IMR-90 (cell line): Measurements from ENCODE around the gene ARL6. TPM values are rescaled to one million over a fixed set of nuclear protein-coding genes. Genes with fewer than 3 reads are reported as not detected.

ENCODE experiments used
- ATAC-seq: fragments of 200-7000 bp; cut with Tn5 transposase; 2 replicates; pipeline ENCODE4 v1.9.1; 2020; ENCODE audit warnings: low read depth, mild to moderate bottlenecking, moderate library complexity
- BruUV-seq: library from RNA; stranded (reverse); fragments of 400-500 nt; replicated peaks from 2 replicates; lab custom pipeline; 2021; lab: Mats Ljungman, UMichigan
- CTCF ChIA-PET: fragments of 300-600 bp; formaldehyde crosslinking; extraction: SDS; loops from one replicate; lab custom pipeline; 2021; ENCODE audit warnings: antibody characterized with exemption; lab: Yijun Ruan, JAX
- POLR2A ChIA-PET: fragments of 300-600 bp; sonication (Branson Sonifier 250); formaldehyde crosslinking; loops from one replicate; lab custom pipeline; 2022; ENCODE audit warnings: antibody characterized with exemption; ENCODE audit not compliant: unreplicated experiment; lab: Charles Lee
- DNase-seq: peaks from one replicate; pipeline ENCODE4 v3.0.0; 2013
- H2AFZ ChIP-seq: replicated peaks from 2 replicates; pipeline ENCODE3; 2013; ENCODE audit warnings: low read length, mild to moderate bottlenecking; ENCODE audit not compliant: poor library complexity
- H2AK5ac ChIP-seq: 2 replicates; pipeline ENCODE4 v1.6.1; 2013; ENCODE audit warnings: low read depth, low read length, inconsistent platforms
- H2AK9ac ChIP-seq: replicated peaks from 2 replicates; pipeline ENCODE3; 2013; ENCODE audit warnings: mild to moderate bottlenecking, low read depth, low read length, moderate library complexity; ENCODE audit not compliant: poor library complexity
- H2BK120ac ChIP-seq: 2 replicates; pipeline ENCODE4 v1.6.1; 2013; ENCODE audit warnings: low read depth, low read length, inconsistent platforms
- H2BK15ac ChIP-seq: 3 replicates; pipeline ENCODE4 v1.6.1; 2013; ENCODE audit warnings: low read depth, low read length, inconsistent platforms
- H2BK20ac ChIP-seq: 2 replicates; pipeline ENCODE4 v1.6.1; 2013; ENCODE audit warnings: low read depth, mild to moderate bottlenecking, inconsistent platforms, low read length, moderate library complexity
- H2BK5ac ChIP-seq: 2 replicates; pipeline ENCODE4 v1.6.1; 2013; ENCODE audit warnings: mild to moderate bottlenecking, low read depth, low read length, inconsistent platforms; ENCODE audit not compliant: poor library complexity, severe bottlenecking
- H3K14ac ChIP-seq: replicated peaks from 2 replicates; pipeline ENCODE4 v1.6.1; 2013; ENCODE audit warnings: low read depth, low read length, inconsistent platforms
- H3K18ac ChIP-seq: 2 replicates; pipeline ENCODE4 v1.6.1; 2013; ENCODE audit warnings: low read depth, low read length, control low read depth
- H3K23ac ChIP-seq: 2 replicates; pipeline ENCODE4 v1.6.1; 2013; ENCODE audit warnings: low read depth, low read length, inconsistent platforms
- H3K27ac ChIP-seq: 2 replicates; pipeline ENCODE4 v1.5.1; 2013; ENCODE audit warnings: mild to moderate bottlenecking, control low read depth, low read length; ENCODE audit not compliant: insufficient read depth
- H3K27me3 ChIP-seq: 2 replicates; pipeline ENCODE4 v1.6.1; 2013; ENCODE audit warnings: low read length; ENCODE audit not compliant: control insufficient read depth, insufficient read depth
- H3K36me3 ChIP-seq: 2 replicates; pipeline ENCODE4 v1.6.1; 2013; ENCODE audit warnings: low read length, mixed read lengths; ENCODE audit not compliant: control insufficient read depth, insufficient read depth
- H3K4ac ChIP-seq: 2 replicates; pipeline ENCODE4 v1.6.1; 2013; ENCODE audit warnings: low read depth, low read length, inconsistent platforms
- H3K4me1 ChIP-seq: 2 replicates; pipeline ENCODE4 v1.6.1; 2013; ENCODE audit warnings: low read length, mixed read lengths; ENCODE audit not compliant: control insufficient read depth, insufficient read depth
- H3K4me2 ChIP-seq: 2 replicates; pipeline ENCODE4 v1.6.1; 2013; ENCODE audit warnings: low read depth, mild to moderate bottlenecking, control low read depth, low read length, moderate library complexity
- H3K4me3 ChIP-seq: 2 replicates; pipeline ENCODE4 v1.5.1; 2013; ENCODE audit warnings: low read depth, mild to moderate bottlenecking, control low read depth, low read length, moderate library complexity; ENCODE audit not compliant: insufficient read depth
- H3K56ac ChIP-seq: 2 replicates; pipeline ENCODE4 v1.6.1; 2013; ENCODE audit warnings: low read length, inconsistent platforms; ENCODE audit not compliant: insufficient read depth; ENCODE audit errors: extremely low read depth
- H3K79me1 ChIP-seq, 2 experiments: 2 replicates each; pipeline ENCODE4 v1.6.1; 2013; ENCODE audit warnings: low read length in 2 of 2, inconsistent platforms in 1 of 2, low read depth in 1 of 2
- H3K9ac ChIP-seq: 2 replicates; pipeline ENCODE4 v1.6.1; 2013; ENCODE audit warnings: low read depth, low read length, control low read depth
- H3K9me1 ChIP-seq: 2 replicates; pipeline ENCODE4 v1.6.1; 2013; ENCODE audit warnings: low read length, inconsistent platforms; ENCODE audit not compliant: insufficient read depth
- H3K9me3 ChIP-seq: 2 replicates; pipeline ENCODE4 v1.6.1; 2013; ENCODE audit warnings: low read length; ENCODE audit not compliant: control insufficient read depth, insufficient read depth
- H4K20me1 ChIP-seq: 2 replicates; pipeline ENCODE4 v1.6.1; 2013; ENCODE audit warnings: low read length, inconsistent platforms; ENCODE audit not compliant: insufficient read depth
- H4K5ac ChIP-seq: 2 replicates; pipeline ENCODE4 v1.6.1; 2013; ENCODE audit warnings: mild to moderate bottlenecking, low read depth, low read length, control low read depth
- H4K8ac ChIP-seq, 2 experiments: 2 replicates each; pipeline ENCODE4 v1.6.1; 2013; ENCODE audit warnings: low read depth in 2 of 2, low read length in 2 of 2, control low read depth in 1 of 2, inconsistent platforms in 1 of 2
- H4K91ac ChIP-seq: 2 replicates; pipeline ENCODE4 v1.6.1; 2013; ENCODE audit warnings: low read depth, low read length, inconsistent platforms; ENCODE audit not compliant: insufficient read depth
- CEBPB ChIP-seq: IDR thresholded peaks from 2 replicates; pipeline ENCODE4 v1.6.1; 2012; ENCODE audit warnings: low read depth, low read length, improper control_type of control experiment
- MAFK ChIP-seq: IDR thresholded peaks from 2 replicates; pipeline ENCODE4 v1.6.1; 2012; ENCODE audit warnings: low read depth, low read length, improper control_type of control experiment
- WGBS, 2 experiments: methylation state at CpG; one replicate each; pipeline versions ENCODE4 v1.1.5 to v1.1.7; 2013; ENCODE audit warnings: missing lambda C conversion rate in 2 of 2; ENCODE audit not compliant: insufficient read length in 1 of 2; ENCODE audit errors: extremely low coverage in 2 of 2; 5-methylcytosine and 5-hydroxymethylcytosine counted together
- dilution Hi-C: fragments of 300-500 bp; cut with HindIII; formaldehyde crosslinking; loops from one replicate; pipeline ENCODE4 v1.14.3; 2018; ENCODE audit warnings: low sequenced_read_pairs; ENCODE audit not compliant: unreplicated experiment
- in situ Hi-C: fragments of 300-500 bp; cut with MboI; formaldehyde crosslinking; loops from 3 replicates; pipeline ENCODE4 v1.14.3; 2019; ENCODE audit warnings: low sequenced_read_pairs, inconsistent platforms, mixed read lengths
- intact Hi-C: fragments of 100-400 bp; cut with micrococcal nuclease; formaldehyde crosslinking; loops from 2 replicates; pipeline ENCODE4 v1.10.0; 2022
- polyA plus RNA-seq, 3 experiments: library from polyadenylated mRNA; depleted of rRNA; stranded (reverse); fragments of >200 nt; gene quantifications; 2 replicates each; pipeline ENCODE4 v1.2.3, GENCODE V29; 2012; ENCODE audit warnings: low replicate concordance in 1 of 3
- total RNA-seq: library from RNA; depleted of rRNA; stranded (reverse); fragments of >200 nt; gene quantifications from 2 replicates; pipeline ENCODE4 v1.2.3, GENCODE V29; 2012
- TF ChIP-seq, protein P1 (sequence below): fragments of 150-350 bp; IDR thresholded peaks from 2 replicates; pipeline ENCODE4 v1.6.1; 2016; ENCODE audit warnings: low read depth, mild to moderate bottlenecking, low read length, moderate library complexity, borderline replicate concordance

The ARL6 gene
- total and polyA plus RNA-seq, 2 of the 4 experiments (the other 2 are of a cell fraction) = 3.1 to 3.4 TPM

DNA sequence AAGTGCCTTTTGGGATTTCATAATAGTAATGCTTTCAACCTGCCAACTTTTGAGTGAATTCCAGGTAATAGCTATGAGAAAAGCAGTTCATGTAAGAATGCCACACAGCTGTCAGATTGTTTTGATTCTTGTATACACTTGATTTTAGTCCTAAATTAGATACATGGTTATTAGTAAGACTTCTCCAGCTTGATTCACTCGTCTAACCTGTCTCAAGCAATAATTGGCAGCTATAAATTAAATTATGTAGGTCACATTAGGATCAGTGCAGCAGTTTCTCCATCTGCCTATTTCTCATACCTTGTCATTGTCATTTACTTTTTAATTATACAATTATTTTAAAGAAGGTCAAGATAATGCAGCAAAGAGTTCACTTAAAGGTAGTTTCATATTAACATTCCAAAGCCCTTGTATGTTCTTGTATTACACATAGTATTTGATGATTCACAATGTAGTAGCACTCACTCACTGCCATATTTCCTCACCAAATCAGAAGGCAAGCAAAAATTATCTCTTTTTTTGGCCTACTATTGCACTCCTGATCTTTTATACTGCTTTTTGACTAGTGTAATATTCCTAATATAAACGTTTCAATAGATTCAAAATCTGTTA is 46.3 kb downstream of the ARL6 start:
- H2BK15ac ChIP-seq = no peak overlapping the region
- H3K14ac ChIP-seq = no peak overlapping the region
- H3K9me1 ChIP-seq = no peaks in the 10 kb centered on the region
- dilution Hi-C loops (loop anchor here (25.0 kb wide), 1 partner anchor 201 kb away; no protein-coding TSS in a partner anchor), in situ Hi-C loops (loop anchor here (25.0 kb wide), 1 partner anchor 776 kb away; the partner anchor contains the start of gene CPOX), intact Hi-C loops (no loop called here)
- WGBS, 2 experiments = no CpG with 5 or more reads among the region's 2 CpGs
- H3K36me3 ChIP-seq = no peaks in the 10 kb centered on the region
- no peak overlapping the region for H2AK5ac ChIP-seq
- H3K9ac ChIP-seq = no peak overlapping the region
- H4K8ac ChIP-seq = no peak overlapping the region
- no peak overlapping the region for H3K4ac ChIP-seq
- no peak overlapping the region for H3K27ac ChIP-seq
- H3K79me1 ChIP-seq = no peaks in the 10 kb centered on the region
- no peaks in the 10 kb centered on the region for H4K20me1 ChIP-seq
- no peak overlapping the region for H4K5ac ChIP-seq
- no peak overlapping the region for H2AK9ac ChIP-seq
- H2AFZ ChIP-seq = no peak overlapping the region
- no peaks in the 10 kb centered on the region for H3K4me1 ChIP-seq
- H3K27me3 ChIP-seq = no peaks in the 10 kb centered on the region
- H2BK20ac ChIP-seq = no peak overlapping the region
- POLR2A ChIA-PET = no interaction called here
- no peak overlapping the region for H3K4me3 ChIP-seq
- no peaks in the 10 kb centered on the region for H3K9me3 ChIP-seq
- ATAC-seq (peak; percentile 37), DNase-seq (peak; percentile 38)
- TF ChIP-seq CEBPB (peak; percentile 35; the same call in 1 of the 2 replicates), MAFK (no peak)
- TF ChIP-seq, protein P1, sequence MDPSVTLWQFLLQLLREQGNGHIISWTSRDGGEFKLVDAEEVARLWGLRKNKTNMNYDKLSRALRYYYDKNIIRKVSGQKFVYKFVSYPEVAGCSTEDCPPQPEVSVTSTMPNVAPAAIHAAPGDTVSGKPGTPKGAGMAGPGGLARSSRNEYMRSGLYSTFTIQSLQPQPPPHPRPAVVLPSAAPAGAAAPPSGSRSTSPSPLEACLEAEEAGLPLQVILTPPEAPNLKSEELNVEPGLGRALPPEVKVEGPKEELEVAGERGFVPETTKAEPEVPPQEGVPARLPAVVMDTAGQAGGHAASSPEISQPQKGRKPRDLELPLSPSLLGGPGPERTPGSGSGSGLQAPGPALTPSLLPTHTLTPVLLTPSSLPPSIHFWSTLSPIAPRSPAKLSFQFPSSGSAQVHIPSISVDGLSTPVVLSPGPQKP = no peak
- no peak overlapping the region for H2BK5ac ChIP-seq
- H3K56ac ChIP-seq = no peak overlapping the region
- no peak overlapping the region for H3K23ac ChIP-seq
- BruUV-seq = no TSS peak
- no peak overlapping the region for H3K4me2 ChIP-seq
- no peak overlapping the region for H2BK120ac ChIP-seq
- no peak overlapping the region for H4K91ac ChIP-seq
- CTCF ChIA-PET = interaction anchor here (1.4 kb wide), 1 partner anchor 211 kb away, joined by 3 read pairs; no protein-coding TSS in a partner anchor
- no peak overlapping the region for H3K18ac ChIP-seq
